ENCODE results near the gene LSS. TPM values are rescaled to one million over a fixed set of nuclear protein-coding genes. Genes with fewer than 3 reads are reported as not detected.
"Not testable (repeated sequence)": the region's sequence is repeated elsewhere in the genome, so short reads cannot be mapped to it uniquely, and the experiment has no call there.

The LSS gene
- total RNA-seq, 4 donors from 2014 or later = 53.2 to 75.2 (median 62.3) TPM

GRCh38 chr21:46142582-46143473, 85.7 kb downstream of the LSS start:
- Histone ChIP-seq H3K27me3 (peaks cover 6% of the 10 kb centered on the region), H3K4me3 (no peak overlapping the region), H3K36me3 (no peaks in the 10 kb centered on the region), H3K9me3 (no peaks in the 10 kb centered on the region), H3K4me1 (peaks cover 0 to 8% (median 6%) of the 10 kb centered on the region in 4 donors), H3K27ac (no peak overlapping the region)
- intact Hi-C loops (cut with DNase I; ENCODE audit: low total_unique reads) = no loop called here
- in situ Hi-C loops (cut with MboI; ENCODE audit: low pct_ligation_motif_present in 1 of 4, low pct_unique_long_range_greater_than_20kb in 1 of 4, low sequenced_read_pairs in 3 of 4) = no loop called here
- no peak for DNase-seq
- TF ChIP-seq CTCF (IDR thresholded peaks at IDR 0.05) (no peak), EP300 (IDR thresholded peaks at IDR 0.05; ENCODE audit: low read depth) (no peak), POLR2AphosphoS5 (IDR thresholded peaks at IDR 0.05) (no peak), POLR2A (IDR thresholded peaks at IDR 0.05) (no peak)
- WGBS, 2 donors (ENCODE audit: low coverage in 1 of 2) = 79 to 80% methylated on average over 10 to 21 of the region's 21 CpGs

GRCh38 chr21:46141767-46142581, 86.6 kb downstream of the LSS start:
- intact Hi-C loops (cut with DNase I; ENCODE audit: low total_unique reads) = no loop called here
- H3K4me1 ChIP-seq = peaks cover 0 to 8% (median 6%) of the 10 kb centered on the region in 4 donors
- H3K27me3 ChIP-seq = peaks cover 6% of the 10 kb centered on the region
- in situ Hi-C loops (cut with MboI; ENCODE audit: low pct_ligation_motif_present in 1 of 4, low pct_unique_long_range_greater_than_20kb in 1 of 4, low sequenced_read_pairs in 3 of 4) = no loop called here
- WGBS, 2 donors (ENCODE audit: low coverage in 1 of 2) = 84 to 91% methylated on average over 14 to 45 of the region's 45 CpGs
- TF ChIP-seq CTCF (IDR thresholded peaks at IDR 0.05) = no peak
- TF ChIP-seq EP300 (IDR thresholded peaks at IDR 0.05; ENCODE audit: low read depth) = no peak
- no peak overlapping the region for H3K4me3 ChIP-seq
- H3K9me3 ChIP-seq = no peaks in the 10 kb centered on the region
- H3K36me3 ChIP-seq = no peaks in the 10 kb centered on the region
- no peak for DNase-seq
- H3K27ac ChIP-seq = no peak overlapping the region

DNA sequence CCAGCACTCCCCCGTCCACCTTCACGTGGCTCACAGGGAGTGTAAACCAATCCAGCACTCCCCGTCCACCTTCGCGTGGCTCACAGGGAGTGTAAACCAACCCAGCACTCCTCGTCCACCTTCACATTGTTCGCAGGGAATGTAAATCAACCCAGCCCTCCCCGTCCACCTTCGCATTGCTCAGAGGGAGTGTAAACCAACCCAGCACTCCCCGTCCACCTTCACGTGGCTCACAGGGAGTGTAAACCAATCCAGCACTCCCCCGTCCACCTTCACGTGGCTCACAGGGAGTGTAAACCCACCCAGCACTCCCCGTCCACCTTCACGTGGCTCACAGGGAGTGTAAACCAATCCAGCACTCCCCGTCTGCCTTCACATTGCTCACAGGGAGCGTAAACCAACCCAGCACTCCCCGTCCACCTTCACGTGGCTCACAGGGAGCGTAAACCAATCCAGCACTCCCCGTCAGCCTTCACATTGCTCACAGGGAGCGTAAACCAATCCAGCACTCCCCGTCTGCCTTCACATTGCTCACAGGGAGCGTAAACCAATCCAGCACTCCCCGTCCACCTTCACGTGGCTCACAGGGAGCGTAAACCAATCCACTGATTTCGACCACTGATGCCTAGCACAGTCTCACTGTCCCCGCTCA, 88.1 kb downstream of the LSS start:
- DNase-seq; H3K36me3 ChIP-seq; H3K27ac ChIP-seq; intact Hi-C loops (cut with DNase I; ENCODE audit: low total_unique reads); H3K4me1 ChIP-seq; in situ Hi-C loops (cut with MboI; ENCODE audit: low pct_ligation_motif_present in 1 of 4, low pct_unique_long_range_greater_than_20kb in 1 of 4, low sequenced_read_pairs in 3 of 4); H3K27me3 ChIP-seq; H3K4me3 ChIP-seq; H3K9me3 ChIP-seq: not testable (repeated sequence)
- 34% methylated on average over 29 of the region's 29 CpGs; no CpG with 5 or more reads in 1 of the 2 donors for WGBS, 2 donors (ENCODE audit: low coverage in 1 of 2)

GRCh38 chr21:46139686-46140085, 88.9 kb downstream of the LSS start:
- Histone ChIP-seq H3K27ac (no peak overlapping the region), H3K27me3 (peaks cover 6% of the 10 kb centered on the region), H3K9me3 (no peaks in the 10 kb centered on the region), H3K4me3 (no peak overlapping the region), H3K4me1 (peaks cover 0 to 8% (median 6%) of the 10 kb centered on the region in 4 donors), H3K36me3 (no peaks in the 10 kb centered on the region)
- intact Hi-C loops (cut with DNase I; ENCODE audit: low total_unique reads) = no loop called here
- in situ Hi-C loops (cut with MboI; ENCODE audit: low pct_ligation_motif_present in 1 of 4, low pct_unique_long_range_greater_than_20kb in 1 of 4, low sequenced_read_pairs in 3 of 4) = no loop called here
- DNase-seq = no peak
- whole genome bisulfite sequencing, 2 donors (ENCODE audit: low coverage in 1 of 2) = 91% methylated on average over 15 of the region's 15 CpGs; no CpG with 5 or more reads in 1 of the 2 donors
- TF ChIP-seq POLR2A (IDR thresholded peaks at IDR 0.05) (no peak), POLR2AphosphoS5 (IDR thresholded peaks at IDR 0.05) (no peak)

All from transverse colon (tissue), 4 donors.